Neural crest cell (in vitro differentiated cells): Measurements from ENCODE around the gene GOLPH3. TPM values are rescaled to one million over a fixed set of nuclear protein-coding genes. Genes with fewer than 3 reads are reported as not detected.
"Not testable (repeated sequence)": the region's sequence is repeated elsewhere in the genome, so short reads cannot be mapped to it uniquely, and the experiment has no call there.

Experiments used
- DNase-seq: peaks from one replicate; pipeline ENCODE4 v3.0.0; 2021; ENCODE audit warnings: low read depth, mixed read lengths, low spot score
- H3K27ac Mint-ChIP-seq: one replicate; pipeline ENCODE4 v1.8.0; 2021; ENCODE audit warnings: mild to moderate bottlenecking, mixed read lengths; ENCODE audit not compliant: unreplicated experiment
- H3K27me3 Mint-ChIP-seq: 2 replicates; pipeline ENCODE4 v1.8.0; 2021; ENCODE audit warnings: low read depth, mild to moderate bottlenecking, mixed read lengths
- H3K36me3 Mint-ChIP-seq: 2 replicates; pipeline ENCODE4 v1.8.0; 2021; ENCODE audit warnings: low read depth, mild to moderate bottlenecking, mixed read lengths
- H3K4me1 Mint-ChIP-seq: 2 replicates; pipeline ENCODE4 v1.8.0; 2021; ENCODE audit warnings: mixed read lengths
- H3K4me3 Mint-ChIP-seq: one replicate; pipeline ENCODE4 v1.8.0; 2021; ENCODE audit warnings: mild to moderate bottlenecking, mixed read lengths
- H3K9me3 Mint-ChIP-seq: 2 replicates; pipeline ENCODE4 v1.8.0; 2021; ENCODE audit warnings: mixed read lengths
- CTCF ChIP-seq: fragments of 200-600 bp; sonication (generic); conservative IDR thresholded peaks from 2 replicates; pipeline ENCODE4 v1.5.0; 2021; ENCODE audit warnings: antibody characterized with exemption, mild to moderate bottlenecking
- total RNA-seq: library from RNA; stranded (reverse); gene quantifications from 2 replicates; pipeline ENCODE4 v1.2.1, GENCODE V29; 2021

GOLPH3 gene
- total RNA-seq, 1 donor from 2014 or later, result 61.7 TPM

- peaks cover 2% of the 10 kb centered on the region for H3K9me3 Mint-ChIP-seq
- no peaks in the 10 kb centered on the region for H3K4me1 Mint-ChIP-seq
- TF ChIP-seq CTCF, result no peak
- no peaks in the 10 kb centered on the region for H3K27me3 Mint-ChIP-seq
- peaks cover 4% of the 10 kb centered on the region for H3K36me3 Mint-ChIP-seq
- H3K27ac Mint-ChIP-seq, result no peak overlapping the region
- no peak for DNase-seq
- no peak overlapping the region for H3K4me3 Mint-ChIP-seq
Measured at GRCh38 chr5:32182463-32183063, 8.4 kb upstream of the GOLPH3 start.

- no peak for TF ChIP-seq CTCF
- H3K27me3 Mint-ChIP-seq, result no peaks in the 10 kb centered on the region
- DNase-seq, result peak; percentile 12
- peak overlapping the region; percentile 99 for H3K4me3 Mint-ChIP-seq
- H3K9me3 Mint-ChIP-seq, result no peaks in the 10 kb centered on the region
- peaks cover 41% of the 10 kb centered on the region for H3K4me1 Mint-ChIP-seq
- peaks cover 21% of the 10 kb centered on the region for H3K36me3 Mint-ChIP-seq
- peak overlapping the region; percentile 99 for H3K27ac Mint-ChIP-seq
Measured at GRCh38 chr5:32173267-32174010, 680 bp downstream of the GOLPH3 start.

- DNase-seq, result no peak
- H3K9me3 Mint-ChIP-seq, result no peaks in the 10 kb centered on the region
- H3K4me3 Mint-ChIP-seq, result peak overlapping the region; percentile 99
- H3K36me3 Mint-ChIP-seq, result peaks cover 25% of the 10 kb centered on the region
- peaks cover 41% of the 10 kb centered on the region for H3K4me1 Mint-ChIP-seq
- TF ChIP-seq CTCF, result no peak
- no peaks in the 10 kb centered on the region for H3K27me3 Mint-ChIP-seq
- H3K27ac Mint-ChIP-seq, result peak overlapping the region; percentile 99
Measured at GRCh38 chr5:32172923-32173266, 1.2 kb downstream of the GOLPH3 start.

GRCh38 chr5:32172186-32172911 is 1.8 kb downstream of the GOLPH3 start:
- Mint-ChIP-seq H3K4me1 (peaks cover 41% of the 10 kb centered on the region), H3K4me3 (peak overlapping the region; percentile 99), H3K36me3 (peaks cover 25% of the 10 kb centered on the region), H3K27ac (peak overlapping the region; percentile 99)
- not testable (repeated sequence) for H3K27me3 Mint-ChIP-seq, DNase-seq, H3K9me3 Mint-ChIP-seq

GRCh38 chr5:32170303-32171151 is 3.6 kb downstream of the GOLPH3 start:
- H3K27me3 Mint-ChIP-seq, result no peaks in the 10 kb centered on the region

More at GRCh38 chr5:32170303-32171151, 3.6 kb downstream of the GOLPH3 start:
- DNase-seq, result no peak
- no peak for TF ChIP-seq CTCF
- H3K36me3 Mint-ChIP-seq, result peaks cover 22% of the 10 kb centered on the region
- no peak overlapping the region for H3K27ac Mint-ChIP-seq
- no peaks in the 10 kb centered on the region for H3K9me3 Mint-ChIP-seq
- H3K4me3 Mint-ChIP-seq, result peak overlapping the region; percentile 70
- peaks cover 35% of the 10 kb centered on the region for H3K4me1 Mint-ChIP-seq
